ENCODE measurements around the gene TANC1.

Gene TANC1

GRCh38 chr2:158953454-158953853, 15.0 kb upstream of the TANC1 start:
- H3K4me3 ChIP-seq: no peak overlapping the region
- peak overlapping the region; percentile 42 to 51 for H3K27ac ChIP-seq
- no peaks in the 10 kb centered on the region for H3K27me3 ChIP-seq
- DNase-seq: no peak
- H3K36me3 ChIP-seq: no peaks in the 10 kb centered on the region
- H3K4me1 ChIP-seq: peaks cover 0 to 25% (median 15%) of the 10 kb centered on the region in 4 donors
- intact Hi-C loops (cut with DNase I; ENCODE audit: low total_unique reads): no loop called here
- TF ChIP-seq CTCF (IDR thresholded peaks at IDR 0.05): no peak
- H3K9me3 ChIP-seq: no peaks in the 10 kb centered on the region

GRCh38 chr2:158953926-158954763, 14.3 kb upstream of the TANC1 start:
- Histone ChIP-seq H3K9me3 (no peaks in the 10 kb centered on the region), H3K27ac (peak overlapping the region; percentile 42 to 51), H3K27me3 (no peaks in the 10 kb centered on the region), H3K4me3 (no peak overlapping the region), H3K36me3 (no peaks in the 10 kb centered on the region), H3K4me1 (peaks cover 0 to 25% (median 15%) of the 10 kb centered on the region in 4 donors)
- intact Hi-C loops (cut with DNase I; ENCODE audit: low total_unique reads): no loop called here
- no peak for TF ChIP-seq CTCF (IDR thresholded peaks at IDR 0.05)
- DNase-seq: peak; percentile 72 to 89

- no peak for DNase-seq
Measured at GRCh38 chr2:158955842-158956365, 12.5 kb upstream of the TANC1 start.

GRCh38 chr2:158958365-158958764, 10.1 kb upstream of the TANC1 start:
- intact Hi-C loops (cut with DNase I; ENCODE audit: low total_unique reads): no loop called here
- Histone ChIP-seq H3K27ac (no peak overlapping the region), H3K9me3 (no peaks in the 10 kb centered on the region), H3K4me1 (peaks cover 0 to 24% (median 12%) of the 10 kb centered on the region in 4 donors), H3K27me3 (no peaks in the 10 kb centered on the region), H3K36me3 (no peaks in the 10 kb centered on the region), H3K4me3 (no peak overlapping the region)
- no peak for DNase-seq
- no peak for TF ChIP-seq CTCF (IDR thresholded peaks at IDR 0.05)

More at GRCh38 chr2:158955842-158956365, 12.5 kb upstream of the TANC1 start:
- Histone ChIP-seq H3K4me3 (no peak overlapping the region), H3K9me3 (no peaks in the 10 kb centered on the region), H3K4me1 (peaks cover 0 to 25% (median 15%) of the 10 kb centered on the region in 4 donors), H3K27me3 (no peaks in the 10 kb centered on the region), H3K36me3 (no peaks in the 10 kb centered on the region), H3K27ac (peak overlapping the region in 1 of 2 donors; percentile 14)
- intact Hi-C loops (cut with DNase I; ENCODE audit: low total_unique reads): no loop called here
- no peak for TF ChIP-seq CTCF (IDR thresholded peaks at IDR 0.05)

- Histone ChIP-seq H3K9me3 (no peaks in the 10 kb centered on the region), H3K4me3 (no peak overlapping the region), H3K27ac (no peak overlapping the region), H3K36me3 (no peaks in the 10 kb centered on the region), H3K4me1 (peaks cover 0 to 8% (median 0%) of the 10 kb centered on the region in 4 donors), H3K27me3 (no peaks in the 10 kb centered on the region)
- no peak for DNase-seq
- TF ChIP-seq CTCF (IDR thresholded peaks at IDR 0.05): no peak
- intact Hi-C loops (cut with DNase I; ENCODE audit: low total_unique reads): no loop called here
Measured at GRCh38 chr2:158960193-158960592, 8.2 kb upstream of the TANC1 start.

All from tibial artery (tissue), 4 donors.